ENCODE data around the gene TMPRSS4. TPM values are rescaled to one million over a fixed set of nuclear protein-coding genes. Genes with fewer than 3 reads are reported as not detected.

TMPRSS4 gene
- total RNA-seq, 1 experiment from 2014 or later, result not detected

GRCh38 chr11:118051611-118052461, 25.0 kb upstream of the TMPRSS4 start:
- Mint-ChIP-seq H3K27ac (no peak overlapping the region; a peak in 1 of 7 replicates), H3K9me3 (no peaks in the 10 kb centered on the region), H3K4me1 (peaks cover 2% of the 10 kb centered on the region in 2 experiments; a peak in 1 of 4 replicates), H3K4me3 (no peak overlapping the region), H3K36me3 (ENCODE audit: insufficient read depth in 1 of 3, low read depth in 3 of 3) (no peaks in the 10 kb centered on the region), H3K27me3 (ENCODE audit: low read depth) (peaks cover 5% of the 10 kb centered on the region)
- Histone ChIP-seq H2BK5ac (ENCODE audit: insufficient read length, low read length) (no peak overlapping the region), H2AK5ac (ENCODE audit: insufficient read length, low read length) (no peak overlapping the region), H3K79me1 (ENCODE audit: insufficient read depth, low read depth, low read length, poor library complexity, severe bottlenecking) (no peaks in the 10 kb centered on the region), H3K56ac (ENCODE audit: insufficient read length, low read depth, low read length) (no peak overlapping the region), H3K4ac (ENCODE audit: low read depth, low read length) (no peak overlapping the region), H2BK20ac (ENCODE audit: low read depth, low read length, poor library complexity, severe bottlenecking) (no peak overlapping the region), H4K20me1 (ENCODE audit: control insufficient read depth, insufficient read depth, insufficient read length) (no peaks in the 10 kb centered on the region), H2AFZ (ENCODE audit: low read length) (no peak overlapping the region), H2BK15ac (ENCODE audit: low read depth, low read length) (no peak overlapping the region), H3K79me2 (ENCODE audit: insufficient read depth, low read length) (no peaks in the 10 kb centered on the region), H3T11ph (ENCODE audit: low read length) (no peak overlapping the region), H3K27ac (ENCODE audit: insufficient read length, low read depth, low read length) (no peak overlapping the region), H3K27me3 (ENCODE audit: insufficient read depth, low read length) (no peaks in the 10 kb centered on the region), H4K5ac (ENCODE audit: insufficient read length, low read depth, low read length) (no peak overlapping the region), H3K14ac (ENCODE audit: insufficient read depth, low read length) (no peak overlapping the region), H3K18ac (ENCODE audit: insufficient read length, low read depth, low read length) (no peak overlapping the region), H3K4me1 (ENCODE audit: insufficient read depth, low read length) (no peaks in the 10 kb centered on the region), H3K9ac (ENCODE audit: extremely low read depth, insufficient read length, low read length) (no peak overlapping the region), H3K23ac (ENCODE audit: insufficient read length, low read depth, low read length) (no peak overlapping the region), H3K23me2 (ENCODE audit: insufficient read length, low read depth, low read length, poor library complexity, severe bottlenecking) (no peaks in the 10 kb centered on the region), H2BK12ac (ENCODE audit: insufficient read length, low read depth, low read length) (no peak overlapping the region), H3K9me3 (ENCODE audit: control insufficient read depth, low read depth, low read length) (no peaks in the 10 kb centered on the region), H4K8ac (replicated peaks; ENCODE audit: insufficient read length, low read depth, low read length) (no peak overlapping the region), H4K91ac (ENCODE audit: insufficient read length, low read depth, low read length) (no peak overlapping the region), H3K4me2 (ENCODE audit: insufficient read depth, insufficient read length, low read length) (no peak overlapping the region), H2BK120ac (ENCODE audit: low read depth, low read length, poor library complexity, severe bottlenecking) (no peak overlapping the region)
- no CpG with 5 or more reads among the region's 16 CpGs for WGBS (ENCODE audit: extremely low coverage, insufficient read length, low lambda C conversion rate)
- TF ChIP-seq CTCF (conservative IDR thresholded peaks at IDR 0.05), result no peak
- no peak for DNase-seq
